ENCODE measurements around the gene KCNMA1.

- TF ChIP-seq CTCF (IDR thresholded peaks at IDR 0.05) (no peak), POLR2AphosphoS5 (IDR thresholded peaks at IDR 0.05) (no peak)
Measured at GRCh38 chr10:77041636-77042258, 595.9 kb downstream of the KCNMA1 start.
